Erythroblast (primary cell): ENCODE results near the gene CEP41.

Experiments used
- GATA1 ChIP-seq: IDR thresholded peaks from 2 replicates; pipeline ENCODE4 v1.6.1; 2011; ENCODE audit warnings: low read depth, mild to moderate bottlenecking, control low read depth, low read length, moderate library complexity
- POLR2A ChIP-seq: IDR thresholded peaks from 2 replicates; pipeline ENCODE4 v1.6.1; 2011; ENCODE audit warnings: mild to moderate bottlenecking, low read length

DNA sequence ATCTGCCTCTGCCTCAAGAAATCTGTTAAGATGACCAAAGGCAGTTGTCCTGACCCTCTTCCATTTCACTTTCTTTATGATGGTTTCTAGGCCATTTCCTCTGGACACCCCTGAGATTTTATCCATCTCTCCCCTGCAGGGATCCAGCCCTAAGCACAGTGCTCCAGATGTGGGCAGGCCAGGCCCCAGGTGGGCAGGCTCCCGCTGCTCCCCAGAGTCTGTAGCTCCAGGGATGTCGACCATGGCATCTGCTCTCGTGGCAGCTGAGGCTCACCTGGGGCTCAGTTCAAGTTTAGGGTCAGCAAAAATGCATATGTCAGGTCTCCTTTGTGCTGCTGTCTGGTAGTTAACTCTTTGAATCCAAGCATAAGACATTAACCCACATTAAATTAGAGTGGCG lies 11.8 kb downstream of the CEP41 start:
- no peak for TF ChIP-seq POLR2A
- no peak for TF ChIP-seq GATA1
